Activated CD4-positive, alpha-beta T cell treated with anti-CD3 and anti-CD28 coated beads, Interleukin-2, amount 10 ng/mL, durations not matched to agents 24 days and 14 days (primary cell): ENCODE measurements around the gene ZCCHC13. TPM values are rescaled to one million over a fixed set of nuclear protein-coding genes. Genes with fewer than 3 reads are reported as not detected.
"Not testable (repeated sequence)": the region's sequence is repeated elsewhere in the genome, so short reads cannot be mapped to it uniquely, and the experiment has no call there.

Source experiments
- DNase-seq: peaks from one replicate; pipeline ENCODE4 v3.0.0; 2022
- H3K27ac Mint-ChIP-seq: one replicate; pipeline ENCODE4 v1.8.0; 2022; ENCODE audit warnings: mild to moderate bottlenecking, mixed read lengths
- H3K27me3 Mint-ChIP-seq: one replicate; pipeline ENCODE4 v1.8.0; 2022; ENCODE audit warnings: mixed read lengths
- H3K36me3 Mint-ChIP-seq: one replicate; pipeline ENCODE4 v1.8.0; 2022; ENCODE audit warnings: low read depth, mild to moderate bottlenecking, mixed read lengths
- H3K4me1 Mint-ChIP-seq: one replicate; pipeline ENCODE4 v1.8.0; 2021; ENCODE audit warnings: mixed read lengths
- H3K4me3 Mint-ChIP-seq: one replicate; pipeline ENCODE4 v1.8.0; 2022; ENCODE audit warnings: mild to moderate bottlenecking, moderate library complexity, mixed read lengths
- H3K9me3 Mint-ChIP-seq: one replicate; pipeline ENCODE4 v1.8.0; 2021; ENCODE audit warnings: mixed read lengths
- intact Hi-C: fragments of 100-400 bp; cut with micrococcal nuclease; formaldehyde crosslinking; loops from one replicate; pipeline ENCODE4 v1.15.1; 2023
- total RNA-seq: library from RNA; stranded (reverse); gene quantifications from 2 replicates; pipeline ENCODE4 v1.2.3, GENCODE V29; 2022

ZCCHC13 gene
- total RNA-seq, 1 donor from 2014 or later: not detected

DNA sequence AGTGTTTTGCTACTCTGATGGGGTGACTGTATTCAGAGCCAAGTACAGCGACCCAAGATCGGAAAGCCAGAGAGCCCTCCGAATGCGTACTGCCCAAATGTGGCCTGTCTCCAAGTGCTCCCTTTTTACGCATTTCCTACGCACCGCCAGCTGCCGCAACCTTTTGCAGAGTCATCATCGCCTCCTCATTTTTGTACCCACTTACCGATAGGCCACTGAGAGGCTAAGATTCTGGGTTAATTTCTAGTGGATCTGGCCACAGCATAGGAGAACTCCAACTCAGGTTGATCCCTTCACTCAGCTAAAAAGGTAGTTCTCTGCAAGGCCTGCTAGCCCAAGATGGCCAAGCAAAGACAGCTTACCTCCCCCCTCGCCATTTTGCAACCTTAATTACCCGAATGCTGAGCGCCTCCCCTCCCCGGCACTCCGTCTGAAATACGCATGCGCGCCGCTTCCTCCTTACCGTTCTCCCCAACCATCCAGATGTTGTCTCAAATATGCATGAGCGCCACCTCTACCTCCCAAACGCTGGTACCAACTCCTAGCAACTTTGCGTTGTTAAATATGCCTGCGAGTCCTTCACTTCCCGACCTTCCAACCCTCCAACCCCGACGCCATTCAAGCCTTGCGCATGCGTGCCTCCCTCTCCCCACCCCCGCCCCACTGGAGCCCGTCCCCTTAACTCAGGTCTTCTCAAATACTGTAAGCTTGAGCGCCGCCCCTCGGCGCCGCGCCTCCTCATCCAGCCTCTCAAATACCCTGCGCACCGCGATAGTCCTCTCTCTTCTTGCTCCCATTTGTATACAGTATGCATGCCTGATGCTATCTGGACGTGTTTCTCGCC lies 11.8 kb upstream of the ZCCHC13 start:
- no peaks in the 10 kb centered on the region for H3K27me3 Mint-ChIP-seq
- peak; percentile 92 for DNase-seq
- no peaks in the 10 kb centered on the region for H3K9me3 Mint-ChIP-seq
- peaks cover 15% of the 10 kb centered on the region for H3K4me1 Mint-ChIP-seq
- intact Hi-C loops: loop anchor here (1.0 to 5.0 kb wide), 8 partner anchors 53 to 1880 kb away; partner anchors contain the start of genes CHIC1, PBDC1, RLIM and UPRT
- peak overlapping the region; percentile 99 for H3K4me3 Mint-ChIP-seq
- H3K36me3 Mint-ChIP-seq: peaks cover 15% of the 10 kb centered on the region
- peak overlapping the region; percentile 100 for H3K27ac Mint-ChIP-seq

DNA sequence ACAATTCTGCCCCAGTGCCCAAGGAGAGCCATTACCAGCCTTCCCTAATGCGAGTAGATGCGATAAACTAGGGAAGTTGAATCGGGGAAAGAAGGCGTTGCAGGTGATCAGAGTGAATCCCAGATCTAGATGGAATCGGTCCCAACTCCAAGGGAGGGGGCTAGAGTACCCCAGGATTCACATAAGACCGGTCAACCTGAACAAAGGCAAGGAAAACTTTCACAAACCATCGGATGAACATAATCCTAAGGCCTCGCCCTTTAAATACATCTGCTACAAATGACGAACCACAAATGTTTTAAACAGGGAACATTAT lies 11.2 kb upstream of the ZCCHC13 start:
- Mint-ChIP-seq H3K36me3 (peaks cover 12% of the 10 kb centered on the region), H3K27me3 (no peaks in the 10 kb centered on the region), H3K27ac (peak overlapping the region; percentile 100), H3K4me1 (peaks cover 17% of the 10 kb centered on the region), H3K4me3 (peak overlapping the region; percentile 99), H3K9me3 (no peaks in the 10 kb centered on the region)
- intact Hi-C loops: loop anchor here (1.0 to 5.0 kb wide), 7 partner anchors 242 to 1880 kb away; partner anchors contain the start of genes CHIC1, PBDC1, RLIM and UPRT
- DNase-seq: no peak

DNA sequence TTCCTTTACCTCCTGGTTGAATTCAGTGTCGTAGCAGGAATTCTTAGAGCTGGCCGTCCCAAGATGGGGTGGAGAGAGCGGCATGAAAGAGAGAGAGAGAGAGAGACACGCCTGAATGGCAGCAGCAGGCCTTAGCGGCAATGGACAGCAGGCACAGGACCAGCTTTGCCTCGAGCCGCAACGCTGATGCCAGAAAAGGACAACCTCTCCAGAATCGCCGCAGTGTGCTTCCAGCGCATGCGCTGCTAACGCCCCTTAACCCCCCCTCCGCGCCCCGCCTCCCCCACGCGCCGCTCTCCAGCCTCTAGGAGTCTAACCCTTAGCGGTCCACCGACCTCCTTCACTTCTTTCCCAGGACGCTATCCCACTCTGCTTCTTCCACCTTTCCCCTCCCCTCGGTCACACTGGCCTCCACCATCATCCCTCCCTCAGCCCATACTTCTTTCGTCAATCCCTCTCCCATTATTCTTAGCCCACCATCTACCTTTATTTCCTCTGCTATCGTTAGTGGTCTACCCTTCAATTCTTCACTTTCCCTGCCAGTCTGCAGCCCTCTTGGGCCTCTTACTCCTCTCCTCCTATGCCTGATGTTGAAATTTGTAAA lies 10.5 kb upstream of the ZCCHC13 start:
- DNase-seq: peak; percentile 83
- Mint-ChIP-seq H3K4me1 (peaks cover 18% of the 10 kb centered on the region), H3K27ac (peak overlapping the region; percentile 86), H3K36me3 (peaks cover 12% of the 10 kb centered on the region), H3K27me3 (no peaks in the 10 kb centered on the region), H3K9me3 (no peaks in the 10 kb centered on the region), H3K4me3 (peak overlapping the region; percentile 99)
- intact Hi-C loops: loop anchor here (2.0 to 5.0 kb wide), 5 partner anchors 241 to 1879 kb away; partner anchors contain the start of genes CHIC1, PBDC1 and UPRT

DNA sequence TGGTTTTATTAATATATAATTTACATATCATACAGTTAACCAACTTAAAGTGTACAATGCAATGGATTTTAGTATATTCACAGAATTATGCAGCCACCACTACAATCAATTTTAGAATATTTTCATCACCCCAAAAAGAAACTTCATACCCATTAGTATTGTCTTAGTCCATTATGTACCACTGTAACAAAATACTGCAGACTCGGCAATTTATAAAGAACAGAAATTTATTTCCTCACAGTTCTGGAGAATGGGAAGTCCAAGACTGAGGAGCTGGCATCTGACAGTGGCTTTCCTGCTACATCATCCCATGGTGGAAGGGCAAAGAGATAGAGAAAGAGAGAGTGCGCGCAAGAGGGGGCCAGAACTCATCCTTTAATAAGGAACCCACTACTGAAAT lies 8.9 kb upstream of the ZCCHC13 start:
- no peak overlapping the region for H3K27ac Mint-ChIP-seq
- H3K4me1 Mint-ChIP-seq: peaks cover 14% of the 10 kb centered on the region
- no peak overlapping the region for H3K4me3 Mint-ChIP-seq
- intact Hi-C loops: no loop called here
- H3K36me3 Mint-ChIP-seq: peaks cover 5% of the 10 kb centered on the region
- no peaks in the 10 kb centered on the region for H3K9me3 Mint-ChIP-seq
- DNase-seq: no peak
- peaks cover 2% of the 10 kb centered on the region for H3K27me3 Mint-ChIP-seq

DNA sequence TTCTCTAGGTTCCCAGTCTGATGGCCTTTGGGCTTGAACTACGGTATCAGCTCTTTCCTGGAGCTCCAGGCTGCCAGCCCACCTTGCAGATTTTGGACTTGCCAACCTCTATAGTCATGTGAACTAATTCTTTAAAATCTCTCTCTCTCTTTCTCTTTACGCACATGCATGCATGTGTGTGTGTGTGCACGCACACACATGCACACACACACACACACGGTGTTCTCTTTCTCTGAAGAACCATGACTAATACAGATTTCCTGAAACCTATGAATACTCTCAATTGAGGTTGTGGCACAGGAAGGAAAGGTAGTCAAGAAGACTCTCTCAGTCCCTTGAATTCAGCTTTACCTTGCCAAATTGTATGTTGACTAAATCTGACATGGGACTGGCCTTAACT lies 6.2 kb upstream of the ZCCHC13 start:
- no peaks in the 10 kb centered on the region for H3K9me3 Mint-ChIP-seq
- H3K4me1 Mint-ChIP-seq: peaks cover 11% of the 10 kb centered on the region
- intact Hi-C loops: no loop called here
- H3K4me3 Mint-ChIP-seq: no peak overlapping the region
- H3K27me3 Mint-ChIP-seq: peaks cover 3% of the 10 kb centered on the region
- no peak overlapping the region for H3K27ac Mint-ChIP-seq
- DNase-seq: no peak
- no peaks in the 10 kb centered on the region for H3K36me3 Mint-ChIP-seq

DNA sequence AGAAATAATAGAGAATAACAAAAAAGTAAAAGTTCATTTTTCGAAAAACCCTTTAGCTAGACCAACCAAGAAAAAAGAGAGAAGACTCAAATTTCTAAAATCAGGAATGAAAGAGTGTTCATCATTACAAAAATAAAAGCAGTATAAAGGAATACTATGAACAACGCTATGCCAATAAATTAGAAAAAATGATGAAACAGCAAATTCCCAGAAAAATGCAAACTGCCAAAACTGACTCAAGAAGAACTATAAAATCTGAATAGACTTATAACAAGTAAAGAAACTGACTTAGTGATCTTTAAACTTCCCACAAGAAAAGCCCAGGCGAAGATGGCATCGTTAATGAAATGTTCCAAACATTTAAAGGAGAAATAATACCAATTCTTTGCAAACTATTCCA lies 3.1 kb upstream of the ZCCHC13 start:
- intact Hi-C loops: no loop called here
- no peak overlapping the region for H3K27ac Mint-ChIP-seq
- H3K36me3 Mint-ChIP-seq: no peaks in the 10 kb centered on the region

DNA sequence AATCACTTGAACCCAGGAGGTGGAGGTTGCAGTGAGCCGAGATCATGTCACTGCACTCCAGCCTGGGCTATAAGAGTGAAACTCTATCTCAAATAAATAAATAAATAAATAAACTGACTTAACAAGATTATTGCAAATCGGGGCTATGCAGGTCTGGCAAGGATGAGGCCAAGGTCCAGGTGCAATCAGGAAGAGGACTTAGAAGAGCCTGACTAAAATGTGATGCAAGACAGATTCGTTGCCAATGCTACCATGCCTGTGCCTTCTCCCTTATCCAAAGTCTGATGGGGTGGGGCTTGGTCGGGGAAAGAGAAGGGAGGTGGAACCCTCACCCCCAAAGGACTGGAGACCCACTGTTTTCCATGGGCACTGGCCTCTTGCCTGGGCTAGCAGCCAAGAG lies 14.7 kb downstream of the ZCCHC13 start:
- Mint-ChIP-seq H3K27me3 (peaks cover 2% of the 10 kb centered on the region), H3K4me3 (no peak overlapping the region), H3K36me3 (no peaks in the 10 kb centered on the region), H3K27ac (no peak overlapping the region), H3K9me3 (no peaks in the 10 kb centered on the region), H3K4me1 (no peaks in the 10 kb centered on the region)
- DNase-seq: no peak
- intact Hi-C loops: no loop called here

More for the DNA sequence above, 3.1 kb upstream of the ZCCHC13 start:
- no peak for DNase-seq
- Mint-ChIP-seq H3K9me3 (no peaks in the 10 kb centered on the region), H3K4me1 (peaks cover 6% of the 10 kb centered on the region), H3K4me3 (no peak overlapping the region), H3K27me3 (peaks cover 3% of the 10 kb centered on the region)

DNA sequence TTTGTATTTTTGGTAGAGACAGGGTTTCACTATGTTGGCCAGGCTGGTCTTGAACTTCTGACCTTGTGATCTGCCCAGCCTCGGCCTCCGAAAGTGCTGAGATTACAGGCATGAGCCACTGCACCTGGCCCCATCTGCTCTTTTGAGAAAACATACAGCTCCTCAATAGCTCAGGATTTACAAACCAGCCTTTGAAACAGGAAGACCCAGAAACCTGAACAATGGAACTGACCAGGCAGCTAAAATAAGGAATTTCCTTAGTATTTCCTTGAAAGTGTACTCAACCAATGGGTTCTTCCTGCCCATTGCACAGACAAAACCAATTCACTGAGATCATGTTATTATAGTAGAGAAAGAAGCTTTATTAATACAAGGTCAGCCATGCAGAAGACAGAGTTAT lies 15.3 kb downstream of the ZCCHC13 start:
- H3K27me3 Mint-ChIP-seq, H3K4me3 Mint-ChIP-seq, H3K9me3 Mint-ChIP-seq, H3K27ac Mint-ChIP-seq, H3K36me3 Mint-ChIP-seq, H3K4me1 Mint-ChIP-seq, DNase-seq, intact Hi-C loops: not testable (repeated sequence)

DNA sequence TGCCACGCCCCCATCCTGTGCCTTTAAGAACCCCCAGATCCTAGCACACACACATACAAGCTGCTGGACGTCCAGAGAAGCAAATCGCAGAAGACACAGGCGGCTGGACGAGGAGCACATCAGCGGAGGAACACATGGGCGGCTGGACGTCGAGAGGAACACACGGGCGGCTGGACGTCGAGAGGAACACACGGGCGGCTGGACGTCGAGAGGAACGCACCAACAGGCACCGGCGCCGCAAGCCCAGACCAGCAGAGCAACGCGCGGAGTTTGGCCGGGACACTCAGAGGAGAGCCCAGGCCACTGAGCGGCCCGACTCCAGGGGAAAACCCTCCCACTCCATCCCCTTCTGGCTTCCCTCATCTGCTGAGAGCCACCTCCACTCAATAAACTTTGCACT lies 17.2 kb downstream of the ZCCHC13 start:
- Mint-ChIP-seq H3K27me3 (no peaks in the 10 kb centered on the region), H3K4me3 (no peak overlapping the region), H3K4me1 (no peaks in the 10 kb centered on the region), H3K27ac (no peak overlapping the region), H3K9me3 (no peaks in the 10 kb centered on the region), H3K36me3 (no peaks in the 10 kb centered on the region)
- no peak for DNase-seq
- intact Hi-C loops: no loop called here

DNA sequence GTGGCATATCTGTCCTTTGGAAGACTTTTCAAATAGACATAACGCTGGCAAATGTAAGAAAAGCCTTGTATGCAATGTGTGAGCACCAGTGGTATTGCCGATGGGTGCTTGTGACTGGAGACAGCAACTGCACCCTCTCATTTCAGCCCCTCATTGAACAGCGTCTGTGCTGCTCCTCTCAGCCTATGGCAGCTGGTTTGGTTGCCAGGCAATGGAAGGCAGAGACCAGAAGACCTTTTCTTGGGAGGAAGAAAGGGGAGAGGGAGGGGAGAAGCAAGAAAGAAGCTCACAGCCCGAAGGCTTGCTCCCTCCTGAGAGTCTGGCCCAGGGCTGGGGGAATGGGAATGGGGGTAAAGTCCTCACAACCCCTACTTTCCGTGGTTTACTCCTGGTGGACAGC lies 20.2 kb downstream of the ZCCHC13 start:
- H3K4me3 Mint-ChIP-seq: no peak overlapping the region
- no peaks in the 10 kb centered on the region for H3K9me3 Mint-ChIP-seq

DNA sequence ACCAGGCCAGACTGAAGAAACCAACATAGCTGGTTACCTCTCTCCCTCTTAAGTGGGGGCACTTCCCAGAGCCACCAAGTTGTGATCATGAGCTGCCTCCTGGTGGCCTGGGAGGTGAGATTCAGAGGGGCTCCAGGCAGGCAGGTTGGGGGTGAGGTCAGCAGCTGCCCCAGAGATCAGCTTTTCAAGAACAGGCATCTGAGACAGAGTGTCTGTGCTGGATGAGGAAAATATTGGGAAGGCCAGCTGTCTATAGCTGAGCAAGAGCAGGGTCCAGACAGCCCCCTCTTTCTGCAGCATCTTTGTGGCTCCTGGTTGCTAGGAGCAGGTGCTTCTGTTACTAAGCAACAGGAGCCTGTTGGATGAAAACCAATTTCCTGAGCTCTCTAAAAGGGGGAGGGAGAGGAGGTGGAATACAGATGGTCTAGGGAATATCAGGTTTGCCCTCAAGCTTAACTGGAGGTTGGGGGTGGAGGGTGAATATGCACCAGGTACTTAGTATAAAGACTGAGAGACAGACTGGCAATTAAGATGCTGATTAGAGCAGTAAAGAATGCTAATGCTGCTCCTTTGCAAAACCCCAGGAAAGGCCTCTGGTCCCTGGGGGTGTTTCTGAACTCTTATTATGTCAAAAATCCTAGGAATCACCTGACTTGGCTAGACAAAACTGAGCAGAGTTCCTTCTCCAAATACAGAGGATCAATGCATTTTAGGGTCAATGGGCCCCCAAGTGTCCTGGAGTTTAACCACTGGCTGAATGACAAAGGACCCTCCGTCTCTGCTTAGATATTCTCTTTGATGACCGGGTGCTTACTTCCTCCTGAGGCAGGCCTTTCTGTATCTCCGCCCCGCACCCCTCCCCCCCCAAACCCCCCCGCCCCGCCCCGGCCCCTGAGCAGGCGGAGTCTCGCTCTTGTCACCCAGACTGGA lies 21.4 kb downstream of the ZCCHC13 start:
- intact Hi-C loops: no loop called here
- Mint-ChIP-seq H3K4me3 (no peak overlapping the region), H3K36me3 (no peaks in the 10 kb centered on the region), H3K9me3 (no peaks in the 10 kb centered on the region), H3K27me3 (no peaks in the 10 kb centered on the region), H3K27ac (no peak overlapping the region), H3K4me1 (no peaks in the 10 kb centered on the region)
- no peak for DNase-seq

More for the DNA sequence above, 20.2 kb downstream of the ZCCHC13 start:
- H3K4me1 Mint-ChIP-seq: no peaks in the 10 kb centered on the region
- no peaks in the 10 kb centered on the region for H3K27me3 Mint-ChIP-seq
- H3K36me3 Mint-ChIP-seq: no peaks in the 10 kb centered on the region
- intact Hi-C loops: no loop called here
- no peak overlapping the region for H3K27ac Mint-ChIP-seq
- no peak for DNase-seq

DNA sequence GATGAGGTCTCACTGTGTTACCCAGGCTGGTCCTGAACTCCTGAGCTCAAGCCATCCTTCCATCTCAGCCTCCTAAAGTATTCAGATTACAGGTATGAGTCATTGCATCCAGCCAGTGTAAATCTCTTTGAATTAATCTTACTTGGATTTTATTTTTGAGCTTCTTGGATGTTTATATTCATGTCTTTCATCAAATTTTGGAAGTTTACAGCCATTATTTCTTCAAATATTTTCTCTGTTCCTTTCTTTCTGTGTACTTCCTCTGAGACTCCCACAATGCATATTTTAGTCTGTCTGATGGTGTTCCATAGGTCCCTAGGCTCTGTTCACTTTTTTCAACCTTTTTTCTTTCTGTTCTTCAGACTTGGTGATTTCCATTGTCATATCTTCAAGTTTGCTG lies 34.9 kb downstream of the ZCCHC13 start:
- Mint-ChIP-seq H3K27ac (no peak overlapping the region), H3K9me3 (no peaks in the 10 kb centered on the region), H3K36me3 (no peaks in the 10 kb centered on the region), H3K4me1 (peaks cover 4% of the 10 kb centered on the region), H3K4me3 (no peak overlapping the region), H3K27me3 (peaks cover 5% of the 10 kb centered on the region)
- intact Hi-C loops: no loop called here
- DNase-seq: no peak

DNA sequence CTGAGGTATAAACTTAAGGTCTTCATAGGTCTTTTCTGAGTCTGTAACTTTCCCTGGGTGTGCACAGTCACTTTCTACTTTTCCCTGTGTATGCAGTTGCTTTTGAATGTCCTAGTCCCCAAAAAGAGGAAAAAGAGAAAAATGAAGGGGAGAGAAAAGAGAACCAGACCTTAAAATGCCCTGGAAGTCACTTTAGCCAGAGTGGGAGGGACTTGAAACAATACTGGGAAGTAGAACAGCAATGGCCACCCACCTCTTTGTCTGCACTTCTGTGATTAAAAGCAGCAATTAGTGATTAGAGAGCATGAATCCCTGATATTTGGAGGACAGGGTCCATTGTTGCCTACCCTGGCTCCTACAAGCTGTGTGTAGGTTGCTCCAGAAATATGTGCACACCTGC lies 36.1 kb downstream of the ZCCHC13 start:
- Mint-ChIP-seq H3K36me3 (no peaks in the 10 kb centered on the region), H3K27me3 (peaks cover 5% of the 10 kb centered on the region), H3K27ac (no peak overlapping the region), H3K9me3 (no peaks in the 10 kb centered on the region), H3K4me3 (no peak overlapping the region), H3K4me1 (peaks cover 6% of the 10 kb centered on the region)
- no peak for DNase-seq
- intact Hi-C loops: loop anchor here (5.0 to 10.0 kb wide), 2 partner anchors 205 to 323 kb away; no protein-coding TSS in a partner anchor
